SU-DHL-6 (cell line): ENCODE data around the gene NBEA.

ENCODE experiments used
- CTCF ChIP-seq: fragments of 200-600 bp; sonication (generic); IDR thresholded peaks from one replicate; pipeline ENCODE4 v1.5.1; 2017; ENCODE audit warnings: antibody characterized with exemption, mild to moderate bottlenecking, low read length, moderate library complexity; ENCODE audit not compliant: insufficient read depth, poor library complexity, severe bottlenecking
- EZH2phosphoT487 ChIP-seq: fragments of 200-600 bp; sonication (generic), shearing (Covaris generic); conservative IDR thresholded peaks from 2 replicates; pipeline ENCODE4 v1.6.1; 2018; ENCODE audit warnings: mild to moderate bottlenecking, antibody characterized with exemption, low read length, moderate library complexity, mixed read lengths

DNA sequence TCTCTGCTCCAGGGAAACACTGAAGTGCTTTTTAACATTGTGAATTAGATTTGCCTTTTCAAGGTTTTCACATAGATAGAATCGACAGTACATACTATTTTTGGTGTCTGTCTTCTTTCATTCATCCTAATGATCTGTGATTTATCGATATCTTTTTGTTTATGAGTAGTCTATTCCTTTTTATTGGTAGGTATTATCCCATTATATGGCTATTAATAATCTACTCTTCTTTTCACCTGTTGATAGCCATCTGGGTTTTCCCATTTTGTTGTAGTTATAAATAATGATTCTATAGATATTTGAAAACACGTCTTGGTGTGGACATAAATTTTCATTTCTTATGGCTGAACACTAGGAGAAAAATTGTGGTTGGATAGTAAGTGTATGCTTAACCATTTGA, 271.8 kb downstream of the NBEA start:
- no peak for TF ChIP-seq CTCF
- TF ChIP-seq EZH2phosphoT487: no peak
